RCC 7860 (cell line): ENCODE measurements around the gene ITPK1.
A peak's percentile ranks its signal among the peaks of the same experiment; 100 is the strongest.

Experiments
- DNase-seq: peaks from one replicate; pipeline ENCODE4 v3.0.0-alpha.2; 2015; ENCODE audit warnings: low spot score
- FAIRE-seq: peaks from 2 replicates; lab custom pipeline; 2012; peaks lifted over from hg19 to GRCh38; lab: Jason Lieb, UNC

ITPK1 gene

GRCh38 chr14:92960706-92961566 lies 154.8 kb downstream of the ITPK1 start:
- peak; percentile 12 for DNase-seq
- no peak for FAIRE-seq

- no peak for FAIRE-seq
- no peak for DNase-seq
Observed at GRCh38 chr14:92959761-92960680, 155.7 kb downstream of the ITPK1 start.

- FAIRE-seq (no peak), DNase-seq (no peak)
Observed at GRCh38 chr14:92959189-92959531, 156.6 kb downstream of the ITPK1 start.

- DNase-seq (no peak), FAIRE-seq (no peak)
Observed at GRCh38 chr14:92958373-92959188, 157.1 kb downstream of the ITPK1 start.

GRCh38 chr14:92956961-92957360 lies 158.8 kb downstream of the ITPK1 start:
- DNase-seq (no peak), FAIRE-seq (no peak)

GRCh38 chr14:92955381-92955780 lies 160.3 kb downstream of the ITPK1 start:
- DNase-seq = no peak
- no peak for FAIRE-seq

- FAIRE-seq (no peak), DNase-seq (no peak)
Observed at GRCh38 chr14:92954933-92955332, 160.8 kb downstream of the ITPK1 start.

GRCh38 chr14:92953526-92953925 lies 162.2 kb downstream of the ITPK1 start:
- FAIRE-seq = no peak
- no peak for DNase-seq

GRCh38 chr14:92952481-92953298 lies 163.0 kb downstream of the ITPK1 start:
- FAIRE-seq = no peak
- DNase-seq = no peak

GRCh38 chr14:92951912-92952471 lies 163.7 kb downstream of the ITPK1 start:
- FAIRE-seq (no peak), DNase-seq (peak; percentile 6)

GRCh38 chr14:92951261-92951660 lies 164.5 kb downstream of the ITPK1 start:
- DNase-seq = no peak
- FAIRE-seq = no peak

- DNase-seq (no peak), FAIRE-seq (no peak)
Observed at GRCh38 chr14:92950773-92951172, 165.0 kb downstream of the ITPK1 start.

GRCh38 chr14:92950193-92950540 lies 165.6 kb downstream of the ITPK1 start:
- no peak for FAIRE-seq
- no peak for DNase-seq

- DNase-seq = no peak
- FAIRE-seq = no peak
Observed at GRCh38 chr14:92949496-92950192, 166.1 kb downstream of the ITPK1 start.

- FAIRE-seq (no peak), DNase-seq (no peak)
Observed at GRCh38 chr14:92948647-92949046, 167.1 kb downstream of the ITPK1 start.

- DNase-seq (no peak), FAIRE-seq (no peak)
Observed at GRCh38 chr14:92946847-92947545, 168.7 kb downstream of the ITPK1 start.

GRCh38 chr14:92945959-92946846 lies 169.5 kb downstream of the ITPK1 start:
- peak; percentile 79 for DNase-seq
- peak; percentile 52 for FAIRE-seq

GRCh38 chr14:92945544-92945943 lies 170.2 kb downstream of the ITPK1 start:
- DNase-seq (no peak), FAIRE-seq (no peak)
